ENCODE results near the gene ELMO1. TPM values are rescaled to one million over a fixed set of nuclear protein-coding genes. Genes with fewer than 3 reads are reported as not detected.

ELMO1 gene
- polyA plus RNA-seq, 2 of the 4 experiments (the other 2 are of a cell fraction) = 2.3 to 6.1 TPM

DNA sequence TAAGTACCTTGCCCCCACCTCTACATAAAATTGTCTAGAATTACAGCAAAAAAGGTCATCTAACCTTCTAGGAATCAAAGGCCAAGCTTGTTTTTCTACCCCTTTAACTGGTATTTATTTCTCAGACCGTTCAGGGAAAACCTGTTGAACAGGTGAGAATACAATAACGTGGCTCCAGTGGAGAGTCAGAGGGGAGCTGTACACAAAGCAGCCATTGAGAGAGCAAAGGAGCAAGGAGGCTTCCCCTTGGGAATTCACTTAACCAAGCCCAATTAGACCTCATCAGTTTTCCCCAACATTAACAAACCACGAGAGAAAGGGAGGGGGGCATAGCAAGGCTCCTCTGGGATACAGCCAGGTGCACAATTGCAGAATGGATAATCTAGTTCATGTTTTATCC, 101.9 kb downstream of the ELMO1 start:
- DNase-seq (ENCODE audit: low read depth in 1 of 2, low spot score in 1 of 2) (no peak), FAIRE-seq (no peak), ATAC-seq (no peak)
- H3K4me1 ChIP-seq = no peaks in the 10 kb centered on the region
- H3K4me2 ChIP-seq = no peak overlapping the region
- WGBS (ENCODE audit: missing lambda C conversion rate) = 34% methylated on average over 3 of the region's 3 CpGs
- ChIA-PET POLR2A (no interaction called here), CTCF (no interaction called here)
- H3K4me3 ChIP-seq = no peak overlapping the region
- TF ChIP-seq, protein P1, sequence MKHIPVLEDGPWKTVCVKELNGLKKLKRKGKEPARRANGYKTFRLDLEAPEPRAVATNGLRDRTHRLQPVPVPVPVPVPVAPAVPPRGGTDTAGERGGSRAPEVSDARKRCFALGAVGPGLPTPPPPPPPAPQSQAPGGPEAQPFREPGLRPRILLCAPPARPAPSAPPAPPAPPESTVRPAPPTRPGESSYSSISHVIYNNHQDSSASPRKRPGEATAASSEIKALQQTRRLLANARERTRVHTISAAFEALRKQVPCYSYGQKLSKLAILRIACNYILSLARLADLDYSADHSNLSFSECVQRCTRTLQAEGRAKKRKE (CRISPR knock-in tag; IDR thresholded peaks at IDR 0.05; ENCODE audit: low read depth) = no peak
- no peak for TF ChIP-seq CHD4 (IDR thresholded peaks at IDR 0.05; ENCODE audit: borderline replicate concordance)
- TF ChIP-seq CBX8 (IDR thresholded peaks at IDR 0.05) = no peak
- TF ChIP-seq, protein P2, sequence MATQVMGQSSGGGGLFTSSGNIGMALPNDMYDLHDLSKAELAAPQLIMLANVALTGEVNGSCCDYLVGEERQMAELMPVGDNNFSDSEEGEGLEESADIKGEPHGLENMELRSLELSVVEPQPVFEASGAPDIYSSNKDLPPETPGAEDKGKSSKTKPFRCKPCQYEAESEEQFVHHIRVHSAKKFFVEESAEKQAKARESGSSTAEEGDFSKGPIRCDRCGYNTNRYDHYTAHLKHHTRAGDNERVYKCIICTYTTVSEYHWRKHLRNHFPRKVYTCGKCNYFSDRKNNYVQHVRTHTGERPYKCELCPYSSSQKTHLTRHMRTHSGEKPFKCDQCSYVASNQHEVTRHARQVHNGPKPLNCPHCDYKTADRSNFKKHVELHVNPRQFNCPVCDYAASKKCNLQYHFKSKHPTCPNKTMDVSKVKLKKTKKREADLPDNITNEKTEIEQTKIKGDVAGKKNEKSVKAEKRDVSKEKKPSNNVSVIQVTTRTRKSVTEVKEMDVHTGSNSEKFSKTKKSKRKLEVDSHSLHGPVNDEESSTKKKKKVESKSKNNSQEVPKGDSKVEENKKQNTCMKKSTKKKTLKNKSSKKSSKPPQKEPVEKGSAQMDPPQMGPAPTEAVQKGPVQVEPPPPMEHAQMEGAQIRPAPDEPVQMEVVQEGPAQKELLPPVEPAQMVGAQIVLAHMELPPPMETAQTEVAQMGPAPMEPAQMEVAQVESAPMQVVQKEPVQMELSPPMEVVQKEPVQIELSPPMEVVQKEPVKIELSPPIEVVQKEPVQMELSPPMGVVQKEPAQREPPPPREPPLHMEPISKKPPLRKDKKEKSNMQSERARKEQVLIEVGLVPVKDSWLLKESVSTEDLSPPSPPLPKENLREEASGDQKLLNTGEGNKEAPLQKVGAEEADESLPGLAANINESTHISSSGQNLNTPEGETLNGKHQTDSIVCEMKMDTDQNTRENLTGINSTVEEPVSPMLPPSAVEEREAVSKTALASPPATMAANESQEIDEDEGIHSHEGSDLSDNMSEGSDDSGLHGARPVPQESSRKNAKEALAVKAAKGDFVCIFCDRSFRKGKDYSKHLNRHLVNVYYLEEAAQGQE (IDR thresholded peaks at IDR 0.05) = no peak
- TF ChIP-seq, protein P3, sequence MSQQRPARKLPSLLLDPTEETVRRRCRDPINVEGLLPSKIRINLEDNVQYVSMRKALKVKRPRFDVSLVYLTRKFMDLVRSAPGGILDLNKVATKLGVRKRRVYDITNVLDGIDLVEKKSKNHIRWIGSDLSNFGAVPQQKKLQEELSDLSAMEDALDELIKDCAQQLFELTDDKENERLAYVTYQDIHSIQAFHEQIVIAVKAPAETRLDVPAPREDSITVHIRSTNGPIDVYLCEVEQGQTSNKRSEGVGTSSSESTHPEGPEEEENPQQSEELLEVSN (IDR thresholded peaks at IDR 0.05; ENCODE audit: borderline replicate concordance, low read depth) = no peak
- no peak for TF ChIP-seq RARB (CRISPR knock-in tag; IDR thresholded peaks at IDR 0.05)
- no peak for TF ChIP-seq CHD2 (IDR thresholded peaks at IDR 0.05; ENCODE audit: low read length, partially characterized antibody)
- no peak for TF ChIP-seq CBX2 (IDR thresholded peaks at IDR 0.05; ENCODE audit: borderline replicate concordance, low read depth)
- no peak for TF ChIP-seq HDAC2 (IDR thresholded peaks at IDR 0.05)
- TF ChIP-seq HOXB5 (CRISPR knock-in tag; IDR thresholded peaks at IDR 0.05) = no peak
- TF ChIP-seq FOXS1 (CRISPR knock-in tag; IDR thresholded peaks at IDR 0.05) = no peak
- TF ChIP-seq, protein P4, sequence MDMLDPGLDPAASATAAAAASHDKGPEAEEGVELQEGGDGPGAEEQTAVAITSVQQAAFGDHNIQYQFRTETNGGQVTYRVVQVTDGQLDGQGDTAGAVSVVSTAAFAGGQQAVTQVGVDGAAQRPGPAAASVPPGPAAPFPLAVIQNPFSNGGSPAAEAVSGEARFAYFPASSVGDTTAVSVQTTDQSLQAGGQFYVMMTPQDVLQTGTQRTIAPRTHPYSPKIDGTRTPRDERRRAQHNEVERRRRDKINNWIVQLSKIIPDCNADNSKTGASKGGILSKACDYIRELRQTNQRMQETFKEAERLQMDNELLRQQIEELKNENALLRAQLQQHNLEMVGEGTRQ (IDR thresholded peaks at IDR 0.05) = no peak
- no peak for TF ChIP-seq GATA3 (IDR thresholded peaks at IDR 0.05; ENCODE audit: borderline replicate concordance)
- TF ChIP-seq EHF (CRISPR knock-in tag; IDR thresholded peaks at IDR 0.05) = no peak
- TF ChIP-seq HOXB13 (CRISPR knock-in tag; IDR thresholded peaks at IDR 0.05; ENCODE audit: low read depth) = no peak
- TF ChIP-seq KDM1A (IDR thresholded peaks at IDR 0.05; ENCODE audit: low read depth) = no peak
- TF ChIP-seq, protein P5, sequence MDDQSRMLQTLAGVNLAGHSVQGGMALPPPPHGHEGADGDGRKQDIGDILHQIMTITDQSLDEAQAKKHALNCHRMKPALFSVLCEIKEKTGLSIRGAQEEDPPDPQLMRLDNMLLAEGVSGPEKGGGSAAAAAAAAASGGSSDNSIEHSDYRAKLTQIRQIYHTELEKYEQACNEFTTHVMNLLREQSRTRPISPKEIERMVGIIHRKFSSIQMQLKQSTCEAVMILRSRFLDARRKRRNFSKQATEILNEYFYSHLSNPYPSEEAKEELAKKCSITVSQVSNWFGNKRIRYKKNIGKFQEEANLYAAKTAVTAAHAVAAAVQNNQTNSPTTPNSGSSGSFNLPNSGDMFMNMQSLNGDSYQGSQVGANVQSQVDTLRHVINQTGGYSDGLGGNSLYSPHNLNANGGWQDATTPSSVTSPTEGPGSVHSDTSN (IDR thresholded peaks at IDR 0.05) = no peak
- no peak for TF ChIP-seq ZSCAN20 (CRISPR knock-in tag; IDR thresholded peaks at IDR 0.05)
- no peak for TF ChIP-seq JUNB (IDR thresholded peaks at IDR 0.05)
- no peak for TF ChIP-seq ZC3H11A (IDR thresholded peaks at IDR 0.05)
- no peak overlapping the region for H3K27ac ChIP-seq
- no peaks in the 10 kb centered on the region for H3K9me3 ChIP-seq

DNA sequence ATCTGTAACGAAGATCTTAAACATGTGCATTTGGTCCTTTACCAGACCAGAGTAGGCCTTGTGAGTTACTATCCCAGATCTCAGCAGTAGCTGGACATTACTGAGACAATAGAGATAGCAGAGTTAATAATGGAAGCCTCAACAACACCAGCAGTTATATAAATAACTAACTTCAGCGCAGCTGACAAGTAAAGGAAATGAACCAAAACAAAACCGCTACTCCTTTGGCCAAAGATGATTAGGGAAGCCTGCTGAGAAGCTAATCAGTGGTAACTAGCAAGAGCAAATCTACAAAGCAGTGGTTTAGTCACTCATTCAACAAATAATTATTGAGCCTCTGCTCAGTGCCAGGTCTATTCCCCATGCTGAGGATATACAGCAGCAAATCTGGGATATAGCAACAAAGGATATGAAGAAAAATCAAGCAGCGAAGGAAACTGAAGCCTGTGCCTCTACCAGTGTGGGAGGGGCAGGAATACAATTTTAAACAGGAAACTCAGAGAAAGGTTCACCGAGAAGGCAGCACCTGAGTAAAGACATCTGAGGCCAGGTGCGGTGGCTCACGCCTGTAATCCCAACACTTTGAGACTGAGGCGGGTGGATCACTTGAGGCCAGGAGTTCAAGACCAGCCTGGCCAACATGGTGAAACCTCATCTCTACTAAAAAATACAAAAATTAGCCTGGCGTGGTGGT, 103.6 kb downstream of the ELMO1 start:
- H3K4me3 ChIP-seq = no peak overlapping the region
- CTCF ChIA-PET = interaction anchor here (0.7 kb wide), 1 partner anchor 81 kb away, joined by 3 read pairs; no protein-coding TSS in a partner anchor
- no peaks in the 10 kb centered on the region for H3K9me3 ChIP-seq
- WGBS (ENCODE audit: missing lambda C conversion rate) = 85% methylated on average over 9 of the region's 9 CpGs
- H3K27ac ChIP-seq = no peak overlapping the region
- H3K4me2 ChIP-seq = no peak overlapping the region
- no peak for FAIRE-seq
- no peak for ATAC-seq
- H3K4me1 ChIP-seq = no peaks in the 10 kb centered on the region
- DNase-seq (ENCODE audit: low read depth in 1 of 2, low spot score in 1 of 2) = no peak
- POLR2A ChIA-PET = no interaction called here
- TF ChIP-seq RCOR1 (IDR thresholded peaks at IDR 0.05; ENCODE audit: low read depth, low read length) (no peak), KDM1A (IDR thresholded peaks at IDR 0.05; ENCODE audit: low read depth) (no peak), ZFP36 (IDR thresholded peaks at IDR 0.05; ENCODE audit: borderline replicate concordance, partially characterized antibody) (no peak), KDM5A (IDR thresholded peaks at IDR 0.05) (no peak), FOXS1 (CRISPR knock-in tag; IDR thresholded peaks at IDR 0.05) (no peak), HOXB13 (CRISPR knock-in tag; IDR thresholded peaks at IDR 0.05; ENCODE audit: low read depth) (no peak), JUN (IDR thresholded peaks at IDR 0.05) (no peak), HOXA7 (CRISPR knock-in tag; IDR thresholded peaks at IDR 0.05) (no peak), PHF8 (IDR thresholded peaks at IDR 0.05; ENCODE audit: borderline replicate concordance, low read depth) (no peak), JUNB (IDR thresholded peaks at IDR 0.05) (no peak), HDAC2 (IDR thresholded peaks at IDR 0.05) (no peak), SREBF2 (IDR thresholded peaks at IDR 0.05) (no peak), EP300 (IDR thresholded peaks at IDR 0.05) (no peak), RAD21 (conservative IDR thresholded peaks at IDR 0.05 in 1 of 2, IDR thresholded peaks at IDR 0.05 in 1 of 2) (no peak), NFE2L2 (conservative IDR thresholded peaks at IDR 0.05; ENCODE audit: low read length) (no peak)
- TF ChIP-seq, protein P6, sequence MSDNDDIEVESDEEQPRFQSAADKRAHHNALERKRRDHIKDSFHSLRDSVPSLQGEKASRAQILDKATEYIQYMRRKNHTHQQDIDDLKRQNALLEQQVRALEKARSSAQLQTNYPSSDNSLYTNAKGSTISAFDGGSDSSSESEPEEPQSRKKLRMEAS (IDR thresholded peaks at IDR 0.05) = no peak
- TF ChIP-seq, protein P4 (IDR thresholded peaks at IDR 0.05) = no peak

Measured in A549 (cell line).